Activated T-cell treated with anti-CD3 and anti-CD28 coated beads, Interleukin-2, amount 50 U/mL, for 72 hours (primary cell): ENCODE data around the gene STRIP1. TPM values are rescaled to one million over a fixed set of nuclear protein-coding genes. Genes with fewer than 3 reads are reported as not detected.
A peak's percentile ranks its signal among the peaks of the same experiment; 100 is the strongest.

Source experiments
- ATAC-seq, 2 donors: fragments of 150-1000 bp; cut with Tn5 transposase; replicated peaks in 1 of 2; 2 replicates each; pipeline ENCODE4 v1.10.0; 2021; ENCODE audit warnings: moderate library complexity in 2 of 2, mild to moderate bottlenecking in 1 of 2
- DNase-seq, 2 donors: peaks; one replicate each; pipeline ENCODE4 v3.0.0; 2021 to 2022; ENCODE audit warnings: mixed read lengths in 1 of 2
- H3K27ac Mint-ChIP-seq: one replicate; pipeline ENCODE4 v1.8.0; 2022; ENCODE audit warnings: mild to moderate bottlenecking, moderate library complexity, mixed read lengths
- H3K27me3 Mint-ChIP-seq: one replicate; pipeline ENCODE4 v1.8.0; 2022; ENCODE audit warnings: low read depth, mixed read lengths
- H3K36me3 Mint-ChIP-seq, 2 donors: one replicate each; pipeline ENCODE4 v1.8.0; 2022; ENCODE audit warnings: mixed read lengths in 2 of 2, mild to moderate bottlenecking in 1 of 2; ENCODE audit not compliant: insufficient read depth in 2 of 2
- H3K4me1 Mint-ChIP-seq: one replicate; pipeline ENCODE4 v1.8.0; 2022; ENCODE audit warnings: low read depth, mixed read lengths
- H3K4me3 Mint-ChIP-seq, 2 donors: one replicate each; pipeline ENCODE4 v1.8.0; 2022; ENCODE audit warnings: mild to moderate bottlenecking in 2 of 2, mixed read lengths in 2 of 2, moderate library complexity in 2 of 2
- H3K9me3 Mint-ChIP-seq, 2 donors: one replicate each; pipeline ENCODE4 v1.8.0; 2022; ENCODE audit warnings: mixed read lengths in 2 of 2
- total RNA-seq, 2 donors: library from RNA; stranded (reverse); gene quantifications; one replicate each; pipeline ENCODE4 v1.2.3, GENCODE V29; 2022

Gene STRIP1, protein sequence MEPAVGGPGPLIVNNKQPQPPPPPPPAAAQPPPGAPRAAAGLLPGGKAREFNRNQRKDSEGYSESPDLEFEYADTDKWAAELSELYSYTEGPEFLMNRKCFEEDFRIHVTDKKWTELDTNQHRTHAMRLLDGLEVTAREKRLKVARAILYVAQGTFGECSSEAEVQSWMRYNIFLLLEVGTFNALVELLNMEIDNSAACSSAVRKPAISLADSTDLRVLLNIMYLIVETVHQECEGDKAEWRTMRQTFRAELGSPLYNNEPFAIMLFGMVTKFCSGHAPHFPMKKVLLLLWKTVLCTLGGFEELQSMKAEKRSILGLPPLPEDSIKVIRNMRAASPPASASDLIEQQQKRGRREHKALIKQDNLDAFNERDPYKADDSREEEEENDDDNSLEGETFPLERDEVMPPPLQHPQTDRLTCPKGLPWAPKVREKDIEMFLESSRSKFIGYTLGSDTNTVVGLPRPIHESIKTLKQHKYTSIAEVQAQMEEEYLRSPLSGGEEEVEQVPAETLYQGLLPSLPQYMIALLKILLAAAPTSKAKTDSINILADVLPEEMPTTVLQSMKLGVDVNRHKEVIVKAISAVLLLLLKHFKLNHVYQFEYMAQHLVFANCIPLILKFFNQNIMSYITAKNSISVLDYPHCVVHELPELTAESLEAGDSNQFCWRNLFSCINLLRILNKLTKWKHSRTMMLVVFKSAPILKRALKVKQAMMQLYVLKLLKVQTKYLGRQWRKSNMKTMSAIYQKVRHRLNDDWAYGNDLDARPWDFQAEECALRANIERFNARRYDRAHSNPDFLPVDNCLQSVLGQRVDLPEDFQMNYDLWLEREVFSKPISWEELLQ
- 10 to 100 TPM; 35.8 to 41.0 TPM for total RNA-seq

DNA sequence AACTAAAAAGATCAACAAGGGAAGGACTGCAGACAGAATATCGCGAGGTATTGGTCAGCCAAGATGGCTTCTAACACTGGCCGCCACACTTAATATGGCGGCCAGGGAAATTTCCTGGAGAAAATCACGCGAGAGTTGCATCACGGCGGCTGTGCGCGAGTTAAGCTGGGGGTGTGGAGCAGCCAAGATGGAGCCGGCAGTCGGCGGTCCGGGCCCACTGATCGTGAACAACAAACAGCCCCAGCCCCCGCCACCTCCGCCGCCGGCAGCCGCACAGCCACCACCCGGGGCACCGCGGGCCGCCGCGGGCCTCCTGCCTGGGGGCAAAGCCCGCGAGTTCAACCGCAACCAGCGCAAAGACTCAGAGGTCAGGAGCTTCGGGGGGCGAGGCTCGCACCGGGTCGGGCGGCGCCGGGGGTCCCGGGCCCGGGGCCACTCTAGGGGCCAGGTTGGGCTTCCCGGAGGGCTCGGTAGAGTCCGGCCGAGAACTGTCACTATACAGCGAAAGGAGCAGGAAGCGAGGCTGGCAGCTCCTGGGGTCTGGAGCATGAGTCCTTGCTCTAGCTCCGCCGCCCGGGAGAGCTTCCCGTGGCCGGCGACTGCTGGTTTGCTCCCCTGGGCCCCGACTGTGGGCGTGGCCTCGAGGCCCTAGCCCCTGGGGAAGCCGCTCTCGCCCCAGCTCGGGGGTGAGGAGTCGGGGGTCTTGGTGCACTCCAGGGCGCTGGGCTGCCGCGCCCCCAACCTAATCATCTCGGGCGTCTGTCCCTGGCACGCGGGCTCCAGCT is at the start of gene STRIP1:
Gene STRIP1 (plus strand): TSS at position 174 of the 785 bp plus-strand sequence. CDS start 14 bp downstream, at position 188.
- peaks cover 53% of the 10 kb centered on the region for H3K4me1 Mint-ChIP-seq

DNA sequence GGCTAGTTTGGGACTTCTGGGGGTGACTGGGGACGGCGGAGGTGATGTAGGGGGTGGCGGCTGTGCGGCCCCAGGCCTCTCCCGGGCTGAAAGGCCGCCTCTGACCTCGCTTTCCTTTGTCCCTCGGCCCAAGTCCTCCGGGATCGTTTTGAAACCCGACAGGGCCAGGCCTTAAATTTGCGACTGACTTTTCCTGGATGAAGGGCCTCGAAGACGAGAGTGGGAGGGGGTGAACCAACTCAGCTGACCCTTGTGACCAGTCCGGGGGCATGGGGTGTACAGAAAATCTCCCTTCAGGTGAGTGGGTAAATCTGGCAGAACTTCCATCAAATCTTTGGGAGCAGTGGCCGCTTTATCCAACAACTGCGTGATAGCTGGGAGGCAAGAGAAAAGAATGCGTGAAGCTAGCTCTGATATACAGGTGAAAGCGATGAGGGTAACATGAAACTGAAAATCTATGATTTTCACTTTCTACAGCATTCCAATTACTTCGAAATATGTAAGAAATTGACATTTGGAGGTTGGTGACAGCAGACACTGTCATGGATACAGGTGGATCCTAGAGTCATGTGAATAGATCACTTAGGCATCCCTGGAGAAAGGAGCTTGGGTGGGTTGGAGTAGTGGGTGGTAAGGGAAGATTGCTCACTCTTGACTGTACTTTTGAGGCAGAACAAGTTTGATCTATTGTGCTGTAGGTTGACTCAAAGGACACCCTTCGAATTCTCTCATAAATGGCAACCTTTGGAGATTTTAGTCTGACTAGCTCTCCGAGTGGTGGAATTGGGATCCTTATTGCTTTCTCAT is 49.0 kb upstream of the STRIP1 start:
- Mint-ChIP-seq H3K27me3 (no peaks in the 10 kb centered on the region), H3K4me3 (peak overlapping the region; percentile 99), H3K9me3 (no peaks in the 10 kb centered on the region), H3K4me1 (peaks cover 39% of the 10 kb centered on the region), H3K36me3 (peaks cover 2 to 5% of the 10 kb centered on the region in 2 donors), H3K27ac (peak overlapping the region; percentile 98)
- ATAC-seq (peak in 1 of 2 donors; percentile 12), DNase-seq (no peak)

More for the DNA sequence above, at the start of gene STRIP1:
- H3K27me3 Mint-ChIP-seq: no peaks in the 10 kb centered on the region
- H3K9me3 Mint-ChIP-seq: peaks cover 0 to 3% of the 10 kb centered on the region in 2 donors
- peak within 1 kb of the TSS; percentile 87 for H3K27ac Mint-ChIP-seq
- H3K36me3 Mint-ChIP-seq: peaks cover 4 to 11% of the 10 kb centered on the region in 2 donors
- ATAC-seq (peak; percentile 91 to 92), DNase-seq (peak; percentile 91 to 92)
- H3K4me3 Mint-ChIP-seq: peak within 1 kb of the TSS; percentile 80 to 95

DNA sequence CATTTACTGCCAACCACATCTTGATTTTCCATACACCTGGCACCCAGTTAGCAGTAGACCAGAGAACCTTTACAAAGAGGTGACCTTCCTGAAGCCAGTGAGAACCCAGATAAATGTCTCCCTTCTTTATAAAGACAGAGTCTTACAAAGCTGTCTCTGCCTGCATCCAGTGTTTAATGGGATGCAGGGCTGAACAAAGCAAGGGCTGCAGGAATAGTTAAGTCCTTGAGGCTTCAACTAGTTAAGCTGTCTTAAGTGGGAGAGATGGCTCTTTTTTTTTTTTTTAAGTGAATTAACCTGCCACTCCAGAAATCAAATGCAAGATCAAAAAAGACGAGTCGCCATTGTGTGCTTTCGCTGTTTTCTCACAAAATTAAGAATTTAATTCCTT is 48.4 kb upstream of the STRIP1 start:
- H3K36me3 Mint-ChIP-seq: peaks cover 2 to 5% of the 10 kb centered on the region in 2 donors
- H3K4me3 Mint-ChIP-seq: peak overlapping the region; percentile 99
- H3K27me3 Mint-ChIP-seq: no peaks in the 10 kb centered on the region
- peaks cover 42% of the 10 kb centered on the region for H3K4me1 Mint-ChIP-seq
- peak overlapping the region; percentile 98 for H3K27ac Mint-ChIP-seq
- DNase-seq (no peak), ATAC-seq (no peak)
- H3K9me3 Mint-ChIP-seq: no peaks in the 10 kb centered on the region

DNA sequence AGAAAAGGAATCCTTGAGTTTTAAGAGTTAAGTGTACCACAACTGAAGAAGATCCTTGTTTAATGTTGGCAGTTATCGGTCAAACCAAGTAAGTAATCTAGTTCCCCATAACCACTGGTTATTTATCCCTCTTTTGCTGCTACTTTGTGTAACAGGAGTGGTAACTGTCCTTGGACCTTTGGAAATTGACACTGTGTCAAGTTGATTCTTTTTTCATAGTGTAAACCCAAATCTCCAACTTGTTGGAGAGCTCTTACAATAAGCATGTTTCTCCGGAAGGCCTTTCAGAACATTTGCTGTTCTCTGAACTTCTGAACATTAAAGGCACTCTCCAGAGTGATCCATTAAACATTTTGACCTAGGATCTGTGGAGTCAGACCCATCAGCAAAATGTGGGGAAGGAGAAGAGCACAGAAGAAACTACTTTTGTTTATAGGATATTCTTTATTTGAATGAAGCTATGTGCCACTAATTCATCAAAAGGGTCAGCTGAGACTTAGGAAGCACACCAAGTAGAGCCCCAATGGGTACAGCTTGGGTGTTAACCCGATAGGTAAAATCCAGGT is 46.0 kb upstream of the STRIP1 start:
- peak overlapping the region in 1 of 2 donors; percentile 44 for H3K4me3 Mint-ChIP-seq
- no peaks in the 10 kb centered on the region for H3K27me3 Mint-ChIP-seq
- H3K9me3 Mint-ChIP-seq: no peaks in the 10 kb centered on the region
- peaks cover 2 to 6% of the 10 kb centered on the region in 2 donors for H3K36me3 Mint-ChIP-seq
- peaks cover 56% of the 10 kb centered on the region for H3K4me1 Mint-ChIP-seq
- no peak overlapping the region for H3K27ac Mint-ChIP-seq
- DNase-seq: no peak
- no peak for ATAC-seq

DNA sequence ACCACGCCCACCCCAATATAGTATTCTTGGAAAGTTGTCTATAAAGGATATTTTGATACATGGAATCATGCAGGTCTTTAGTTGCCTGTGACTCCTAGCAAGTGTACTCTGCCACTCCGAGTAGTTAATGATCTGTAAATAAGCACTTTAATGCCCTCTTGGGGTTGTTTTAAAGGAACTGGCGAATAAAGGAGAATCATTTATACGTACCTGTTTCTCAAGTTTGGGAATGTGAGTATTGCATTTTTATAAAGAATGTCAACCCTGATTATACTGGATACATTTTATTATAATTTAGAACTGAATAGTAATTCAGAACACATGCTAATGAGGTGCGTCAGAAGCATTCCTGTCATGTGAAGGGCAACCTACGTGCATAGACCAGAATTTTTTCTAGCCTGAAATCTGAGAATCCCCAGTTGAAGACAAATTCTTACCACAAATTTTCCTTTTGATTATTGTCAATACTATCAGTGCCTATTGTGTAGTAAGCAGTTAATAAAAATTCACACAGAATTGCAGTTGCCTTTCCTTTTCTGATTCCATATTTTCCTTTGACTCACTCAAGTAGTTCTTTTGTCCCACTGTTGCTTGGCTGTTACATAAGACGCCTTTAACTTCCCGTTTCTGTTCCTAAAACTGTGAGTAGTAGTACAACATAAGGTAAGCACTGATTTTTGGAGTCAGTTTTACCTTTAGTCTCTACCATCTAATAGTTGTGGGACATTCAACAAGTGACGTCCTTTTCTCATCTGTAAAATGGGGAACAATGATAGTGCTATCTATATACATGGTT is 44.7 kb upstream of the STRIP1 start:
- no peaks in the 10 kb centered on the region for H3K9me3 Mint-ChIP-seq
- ATAC-seq (no peak), DNase-seq (no peak)
- no peaks in the 10 kb centered on the region for H3K27me3 Mint-ChIP-seq
- no peak overlapping the region for H3K27ac Mint-ChIP-seq
- H3K36me3 Mint-ChIP-seq: peaks cover 2 to 5% of the 10 kb centered on the region in 2 donors
- no peak overlapping the region for H3K4me3 Mint-ChIP-seq
- peaks cover 66% of the 10 kb centered on the region for H3K4me1 Mint-ChIP-seq

DNA sequence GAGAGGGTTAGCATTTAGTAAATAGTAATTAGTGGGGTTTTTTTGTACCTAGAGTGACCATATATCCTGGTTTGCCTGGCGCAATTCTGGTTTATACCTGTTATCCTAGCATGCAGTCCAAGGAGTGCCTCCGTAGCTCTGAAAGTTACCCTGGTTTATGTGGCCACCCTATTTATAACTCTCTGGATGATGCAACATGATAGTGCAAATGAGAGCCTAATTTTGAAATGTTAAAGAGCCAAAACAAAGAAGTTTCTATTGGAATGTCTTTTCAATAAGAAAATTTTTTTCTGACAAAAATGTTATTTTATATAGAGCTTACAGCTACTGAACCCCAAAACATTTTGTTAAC is 44.1 kb upstream of the STRIP1 start:
- no peak overlapping the region for H3K4me3 Mint-ChIP-seq
- ATAC-seq: no peak
- no peaks in the 10 kb centered on the region for H3K9me3 Mint-ChIP-seq
- no peak overlapping the region for H3K27ac Mint-ChIP-seq
- H3K27me3 Mint-ChIP-seq: no peaks in the 10 kb centered on the region
- H3K36me3 Mint-ChIP-seq: peaks cover 2 to 5% of the 10 kb centered on the region in 2 donors
- H3K4me1 Mint-ChIP-seq: peaks cover 67% of the 10 kb centered on the region
- DNase-seq: no peak

DNA sequence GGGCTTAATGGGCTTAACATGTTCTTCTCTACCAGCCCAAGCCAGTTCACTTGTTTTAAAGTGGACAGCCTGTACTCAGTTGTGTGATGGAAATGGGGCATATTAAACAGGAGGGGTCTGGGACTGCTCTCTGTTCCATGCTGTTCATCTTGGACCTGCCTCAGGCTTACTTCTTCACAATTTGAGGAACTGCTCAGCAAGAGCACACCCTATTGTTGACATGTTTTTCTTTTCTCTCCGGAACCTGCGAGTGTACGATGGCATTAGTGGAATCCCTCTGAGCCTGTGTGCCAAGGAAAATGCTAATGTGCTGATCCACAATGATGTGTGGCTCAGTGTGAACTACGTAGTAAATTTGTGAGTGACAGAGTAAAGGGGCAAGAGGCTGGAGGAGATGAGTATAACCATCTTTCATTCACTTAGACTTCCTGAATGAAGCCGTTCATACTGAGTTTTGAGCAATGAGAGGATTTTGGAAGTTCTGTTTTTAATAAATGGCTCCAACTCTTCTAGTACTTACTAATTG is 43.0 kb upstream of the STRIP1 start:
- Mint-ChIP-seq H3K27me3 (no peaks in the 10 kb centered on the region), H3K9me3 (no peaks in the 10 kb centered on the region), H3K27ac (no peak overlapping the region), H3K4me1 (peaks cover 66% of the 10 kb centered on the region), H3K4me3 (no peak overlapping the region), H3K36me3 (peaks cover 0 to 8% of the 10 kb centered on the region in 2 donors)
- no peak for DNase-seq
- ATAC-seq: no peak

DNA sequence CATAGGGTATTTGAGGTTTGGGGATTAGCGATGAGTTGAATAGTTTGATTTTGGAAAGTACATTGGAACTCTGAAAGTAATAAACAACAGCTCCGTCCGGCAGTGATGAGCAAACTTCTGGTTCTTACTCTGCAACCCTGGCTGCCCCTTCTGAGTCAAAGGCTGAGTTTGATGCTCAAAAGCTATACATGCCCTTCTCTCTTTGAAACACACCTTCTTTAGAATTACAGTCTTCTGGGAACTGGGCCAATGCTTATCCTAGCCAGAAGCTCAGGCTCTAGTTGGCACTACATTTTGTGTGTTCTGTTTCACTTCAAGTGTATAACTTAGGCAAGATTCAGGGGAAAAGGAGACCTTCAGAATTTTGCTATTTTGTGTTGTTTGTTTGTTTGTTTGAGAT is 40.5 kb upstream of the STRIP1 start:
- peaks cover 46% of the 10 kb centered on the region for H3K4me1 Mint-ChIP-seq
- DNase-seq: peak in 1 of 2 donors; percentile 38

DNA sequence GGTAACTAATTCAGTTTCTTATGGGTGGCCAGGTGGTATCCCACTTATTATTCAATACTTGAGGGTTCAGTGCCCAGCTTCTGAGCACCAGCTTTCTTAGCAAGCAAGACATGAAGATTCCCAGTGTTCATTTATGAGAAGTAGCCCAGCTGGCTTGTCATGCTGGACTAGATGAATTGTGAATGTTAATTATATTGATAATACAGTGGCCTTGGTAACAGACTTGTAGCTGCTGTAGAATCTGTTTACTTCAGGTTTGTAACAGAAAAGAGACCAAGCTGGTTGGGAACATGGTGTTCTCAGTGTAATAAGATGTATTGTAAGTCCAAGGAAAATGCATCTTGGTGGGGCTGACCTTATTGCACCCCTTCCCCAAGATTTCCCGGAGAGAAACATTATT is 39.8 kb upstream of the STRIP1 start:
- Mint-ChIP-seq H3K9me3 (no peaks in the 10 kb centered on the region), H3K27me3 (no peaks in the 10 kb centered on the region), H3K36me3 (peaks cover 0 to 8% of the 10 kb centered on the region in 2 donors), H3K27ac (peak overlapping the region; percentile 91), H3K4me3 (peak overlapping the region in 1 of 2 donors; percentile 9), H3K4me1 (peaks cover 46% of the 10 kb centered on the region)
- ATAC-seq (no peak), DNase-seq (no peak)

More for the DNA sequence above, 40.5 kb upstream of the STRIP1 start:
- Mint-ChIP-seq H3K36me3 (peaks cover 0 to 8% of the 10 kb centered on the region in 2 donors), H3K4me3 (peak overlapping the region in 1 of 2 donors; percentile 29), H3K27me3 (no peaks in the 10 kb centered on the region), H3K9me3 (no peaks in the 10 kb centered on the region), H3K27ac (peak overlapping the region; percentile 91)
- peak; percentile 60 to 88 for ATAC-seq

DNA sequence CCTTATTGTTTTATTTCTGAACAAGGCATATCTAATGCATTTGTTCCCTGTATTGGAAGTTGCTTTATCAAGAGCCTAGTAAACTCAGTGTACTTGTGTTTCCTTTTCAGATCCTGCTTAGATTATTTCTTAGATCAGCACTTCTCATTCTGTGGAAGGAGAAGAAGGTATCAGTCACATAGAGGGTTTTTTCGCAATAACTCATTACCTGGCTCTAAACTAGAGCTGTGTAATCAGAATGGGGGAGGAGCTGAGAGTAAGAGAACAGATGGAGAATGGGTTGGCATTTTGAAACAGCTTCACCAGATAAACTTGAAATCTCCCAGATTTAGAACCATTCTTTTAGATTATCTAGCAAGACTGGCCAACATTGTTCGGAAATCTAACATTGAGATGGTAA is 38.9 kb upstream of the STRIP1 start:
- peak in 1 of 2 donors; percentile 50 for ATAC-seq
- Mint-ChIP-seq H3K4me1 (peaks cover 41% of the 10 kb centered on the region), H3K4me3 (peak overlapping the region in 1 of 2 donors; percentile 52), H3K27me3 (no peaks in the 10 kb centered on the region), H3K9me3 (no peaks in the 10 kb centered on the region), H3K27ac (peak overlapping the region; percentile 48), H3K36me3 (peaks cover 0 to 8% of the 10 kb centered on the region in 2 donors)
- no peak for DNase-seq

DNA sequence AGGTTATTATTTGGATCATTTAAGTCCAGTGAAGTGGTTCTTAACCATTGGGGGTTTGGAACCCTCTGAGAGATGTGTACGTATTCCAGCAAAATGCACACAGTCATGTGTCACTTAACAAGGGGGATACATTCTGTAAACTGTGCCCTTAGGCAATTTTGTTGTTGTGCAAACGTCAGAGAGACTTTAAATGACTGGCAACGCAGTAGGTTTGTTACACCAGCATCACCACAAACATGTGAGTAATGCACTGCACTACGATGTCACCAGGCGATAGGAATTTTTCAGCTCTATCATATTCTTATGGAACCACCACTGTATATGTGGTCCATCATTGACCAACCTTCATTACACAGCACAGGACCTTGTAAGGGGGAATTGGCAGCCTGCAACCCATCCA is 37.9 kb upstream of the STRIP1 start:
- peak overlapping the region in 1 of 2 donors; percentile 16 for H3K4me3 Mint-ChIP-seq
- H3K9me3 Mint-ChIP-seq: no peaks in the 10 kb centered on the region
- DNase-seq (no peak), ATAC-seq (peak in 1 of 2 donors; percentile 9)
- no peak overlapping the region for H3K27ac Mint-ChIP-seq
- peaks cover 33% of the 10 kb centered on the region for H3K4me1 Mint-ChIP-seq
- no peaks in the 10 kb centered on the region for H3K27me3 Mint-ChIP-seq
- peaks cover 0 to 6% of the 10 kb centered on the region in 2 donors for H3K36me3 Mint-ChIP-seq
